Neural cell (in vitro differentiated cells): Measurements from ENCODE around the gene SETMAR.

Source experiments
- EP300 ChIP-seq: fragments of 450-650 bp; conservative IDR thresholded peaks from 2 replicates; pipeline ENCODE4 v1.6.1; 2014; ENCODE audit warnings: antibody characterized with exemption, mild to moderate bottlenecking, moderate library complexity; ENCODE audit not compliant: poor library complexity, severe bottlenecking
- POLR2AphosphoS5 ChIP-seq: IDR thresholded peaks from 2 replicates; pipeline ENCODE4 v1.6.1; 2012
- RAD21 ChIP-seq: fragments of 450-650 bp; conservative IDR thresholded peaks from 2 replicates; pipeline ENCODE4 v1.6.1; 2014; ENCODE audit warnings: antibody characterized with exemption, mild to moderate bottlenecking, moderate library complexity
- TAF1 ChIP-seq: IDR thresholded peaks from 2 replicates; pipeline ENCODE4 v1.6.1; 2012; ENCODE audit warnings: low read depth
- TF ChIP-seq, protein P1 (sequence below): fragments of 450-650 bp; IDR thresholded peaks from 2 replicates; pipeline ENCODE4 v1.5.1; 2014; ENCODE audit warnings: antibody characterized with exemption, mild to moderate bottlenecking, moderate library complexity; ENCODE audit not compliant: poor library complexity, severe bottlenecking
- TF ChIP-seq, protein P2 (sequence below): IDR thresholded peaks from 2 replicates; pipeline ENCODE4 v1.6.1; 2012; ENCODE audit warnings: borderline replicate concordance

DNA sequence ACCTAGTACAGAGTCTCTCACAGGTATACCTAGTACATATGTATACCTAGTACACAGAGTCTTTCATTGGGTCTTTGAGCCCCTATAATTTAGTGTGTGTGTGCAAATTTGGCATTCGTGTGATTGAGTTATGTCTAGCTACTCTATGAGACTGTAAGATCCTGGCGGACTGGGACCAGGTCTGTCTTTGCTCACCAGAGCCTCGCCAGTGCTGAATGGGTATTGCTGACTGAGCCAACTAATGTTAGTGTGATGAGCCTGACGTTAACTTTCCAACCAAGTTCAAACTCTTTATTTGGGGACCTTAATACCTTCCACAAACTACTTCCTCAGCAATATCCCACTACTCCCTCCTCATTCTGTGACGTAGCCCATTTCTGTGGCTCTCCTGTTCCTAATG lies 35.6 kb downstream of the SETMAR start:
- TF ChIP-seq, protein P1, sequence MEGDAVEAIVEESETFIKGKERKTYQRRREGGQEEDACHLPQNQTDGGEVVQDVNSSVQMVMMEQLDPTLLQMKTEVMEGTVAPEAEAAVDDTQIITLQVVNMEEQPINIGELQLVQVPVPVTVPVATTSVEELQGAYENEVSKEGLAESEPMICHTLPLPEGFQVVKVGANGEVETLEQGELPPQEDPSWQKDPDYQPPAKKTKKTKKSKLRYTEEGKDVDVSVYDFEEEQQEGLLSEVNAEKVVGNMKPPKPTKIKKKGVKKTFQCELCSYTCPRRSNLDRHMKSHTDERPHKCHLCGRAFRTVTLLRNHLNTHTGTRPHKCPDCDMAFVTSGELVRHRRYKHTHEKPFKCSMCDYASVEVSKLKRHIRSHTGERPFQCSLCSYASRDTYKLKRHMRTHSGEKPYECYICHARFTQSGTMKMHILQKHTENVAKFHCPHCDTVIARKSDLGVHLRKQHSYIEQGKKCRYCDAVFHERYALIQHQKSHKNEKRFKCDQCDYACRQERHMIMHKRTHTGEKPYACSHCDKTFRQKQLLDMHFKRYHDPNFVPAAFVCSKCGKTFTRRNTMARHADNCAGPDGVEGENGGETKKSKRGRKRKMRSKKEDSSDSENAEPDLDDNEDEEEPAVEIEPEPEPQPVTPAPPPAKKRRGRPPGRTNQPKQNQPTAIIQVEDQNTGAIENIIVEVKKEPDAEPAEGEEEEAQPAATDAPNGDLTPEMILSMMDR: no peak
- TF ChIP-seq, protein P2, sequence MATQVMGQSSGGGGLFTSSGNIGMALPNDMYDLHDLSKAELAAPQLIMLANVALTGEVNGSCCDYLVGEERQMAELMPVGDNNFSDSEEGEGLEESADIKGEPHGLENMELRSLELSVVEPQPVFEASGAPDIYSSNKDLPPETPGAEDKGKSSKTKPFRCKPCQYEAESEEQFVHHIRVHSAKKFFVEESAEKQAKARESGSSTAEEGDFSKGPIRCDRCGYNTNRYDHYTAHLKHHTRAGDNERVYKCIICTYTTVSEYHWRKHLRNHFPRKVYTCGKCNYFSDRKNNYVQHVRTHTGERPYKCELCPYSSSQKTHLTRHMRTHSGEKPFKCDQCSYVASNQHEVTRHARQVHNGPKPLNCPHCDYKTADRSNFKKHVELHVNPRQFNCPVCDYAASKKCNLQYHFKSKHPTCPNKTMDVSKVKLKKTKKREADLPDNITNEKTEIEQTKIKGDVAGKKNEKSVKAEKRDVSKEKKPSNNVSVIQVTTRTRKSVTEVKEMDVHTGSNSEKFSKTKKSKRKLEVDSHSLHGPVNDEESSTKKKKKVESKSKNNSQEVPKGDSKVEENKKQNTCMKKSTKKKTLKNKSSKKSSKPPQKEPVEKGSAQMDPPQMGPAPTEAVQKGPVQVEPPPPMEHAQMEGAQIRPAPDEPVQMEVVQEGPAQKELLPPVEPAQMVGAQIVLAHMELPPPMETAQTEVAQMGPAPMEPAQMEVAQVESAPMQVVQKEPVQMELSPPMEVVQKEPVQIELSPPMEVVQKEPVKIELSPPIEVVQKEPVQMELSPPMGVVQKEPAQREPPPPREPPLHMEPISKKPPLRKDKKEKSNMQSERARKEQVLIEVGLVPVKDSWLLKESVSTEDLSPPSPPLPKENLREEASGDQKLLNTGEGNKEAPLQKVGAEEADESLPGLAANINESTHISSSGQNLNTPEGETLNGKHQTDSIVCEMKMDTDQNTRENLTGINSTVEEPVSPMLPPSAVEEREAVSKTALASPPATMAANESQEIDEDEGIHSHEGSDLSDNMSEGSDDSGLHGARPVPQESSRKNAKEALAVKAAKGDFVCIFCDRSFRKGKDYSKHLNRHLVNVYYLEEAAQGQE: no peak
- TF ChIP-seq TAF1 (no peak), POLR2AphosphoS5 (no peak), RAD21 (no peak), EP300 (no peak)
